Body of pancreas (tissue), 4 donors: ENCODE data around the gene STBD1.

ENCODE experiments used
- CTCF ChIP-seq, 7 experiments: fragments of 450-650 bp in 4 of 7; fragments of 200-600 bp in 3 of 7; sonication (generic) in 3 of 7; IDR thresholded peaks; one replicate each; pipeline ENCODE4 v1.5.1; 2016 to 2019; ENCODE audit warnings: antibody characterized with exemption in 7 of 7
- POLR2A ChIP-seq, 3 donors: fragments of 450-650 bp; IDR thresholded peaks; one replicate each; pipeline ENCODE4 v1.6.1; 2016; ENCODE audit warnings: antibody characterized with exemption in 3 of 3, mild to moderate bottlenecking in 2 of 3

GRCh38 chr4:76277667-76278066 is 28.9 kb upstream of the STBD1 start:
- TF ChIP-seq POLR2A (IDR thresholded peaks at IDR 0.05) (no peak), CTCF (IDR thresholded peaks at IDR 0.05) (no peak)
